NCI-H2107 treated with DMSO at 0.1 percent for 48 hours (cell line): ENCODE measurements around the gene LRFN3.
A peak's percentile ranks its signal among the peaks of the same experiment; 100 is the strongest.
"Not testable (repeated sequence)": the region's sequence is repeated elsewhere in the genome, so short reads cannot be mapped to it uniquely, and the experiment has no call there.

ENCODE experiments used
- DNase-seq: peaks from one replicate; lab custom pipeline; 2025; ENCODE audit not compliant: unreplicated experiment; lab: John Stamatoyannopoulos, UW

LRFN3 gene

GRCh38 chr19:35935911-35936737 lies at the start of gene LRFN3:
TSS of gene LRFN3 (plus strand) at chr19:35936374. CDS start at chr19:35939426, 3,052 bp downstream.
- DNase-seq = peak; percentile 35

DNA sequence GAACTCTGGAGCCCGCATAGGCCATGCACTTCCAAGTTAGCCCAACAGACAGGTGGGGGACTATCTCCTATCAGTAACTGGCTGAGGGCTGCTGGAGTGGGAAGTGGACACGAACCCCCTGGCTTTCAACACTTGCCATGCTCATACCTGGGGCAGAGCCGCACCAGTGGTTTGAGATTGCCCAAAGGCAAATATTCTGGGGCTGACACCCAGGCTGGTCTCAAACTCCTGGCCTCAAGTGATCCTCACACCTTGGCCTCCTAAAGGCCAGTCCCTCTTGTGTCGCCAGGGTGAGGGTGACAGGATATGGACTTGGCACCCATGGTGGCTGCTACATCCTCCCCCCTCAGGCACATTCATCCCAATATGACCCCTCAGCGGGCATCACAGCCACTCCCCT lies 49.0 kb upstream of the LRFN3 start:
- DNase-seq = no peak

GRCh38 chr19:35888398-35888797 lies 47.8 kb upstream of the LRFN3 start:
- no peak for DNase-seq

DNA sequence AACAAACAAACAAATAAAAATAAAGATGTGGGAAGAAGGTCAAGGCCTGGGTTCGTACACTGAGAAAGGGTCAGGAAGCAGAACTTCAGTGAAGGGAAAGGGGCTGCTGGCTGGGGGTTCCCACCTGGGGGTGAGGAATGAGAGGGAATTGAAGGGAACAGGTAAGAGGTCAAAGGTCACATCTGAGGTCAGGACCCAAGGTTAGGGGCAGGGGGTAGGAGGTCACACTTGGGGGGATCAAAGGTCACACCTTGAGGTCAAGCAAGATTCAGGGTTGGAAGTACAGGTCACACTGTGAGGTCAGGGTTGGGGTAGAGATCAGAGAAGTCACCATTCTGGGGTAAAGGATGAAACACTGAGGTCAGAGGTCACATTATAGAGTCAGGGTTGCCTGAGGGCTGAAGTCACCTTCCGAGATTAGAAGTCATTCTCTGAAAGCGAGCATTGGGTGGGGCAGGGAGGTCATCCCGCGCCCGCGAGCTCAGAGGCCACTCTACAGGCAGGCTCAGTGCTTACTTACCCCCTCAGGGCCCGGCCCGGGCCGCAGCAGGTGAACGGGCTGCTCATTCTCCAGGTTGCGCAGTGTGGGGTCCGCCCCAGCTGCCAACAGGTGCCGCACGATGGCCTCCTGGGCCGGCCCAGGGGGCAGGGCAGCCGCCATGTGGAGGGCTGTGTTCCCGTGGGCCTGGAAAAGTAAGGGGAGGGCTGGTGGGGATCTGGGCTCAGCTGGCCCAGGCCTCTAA lies 46.6 kb upstream of the LRFN3 start:
- no peak for DNase-seq

DNA sequence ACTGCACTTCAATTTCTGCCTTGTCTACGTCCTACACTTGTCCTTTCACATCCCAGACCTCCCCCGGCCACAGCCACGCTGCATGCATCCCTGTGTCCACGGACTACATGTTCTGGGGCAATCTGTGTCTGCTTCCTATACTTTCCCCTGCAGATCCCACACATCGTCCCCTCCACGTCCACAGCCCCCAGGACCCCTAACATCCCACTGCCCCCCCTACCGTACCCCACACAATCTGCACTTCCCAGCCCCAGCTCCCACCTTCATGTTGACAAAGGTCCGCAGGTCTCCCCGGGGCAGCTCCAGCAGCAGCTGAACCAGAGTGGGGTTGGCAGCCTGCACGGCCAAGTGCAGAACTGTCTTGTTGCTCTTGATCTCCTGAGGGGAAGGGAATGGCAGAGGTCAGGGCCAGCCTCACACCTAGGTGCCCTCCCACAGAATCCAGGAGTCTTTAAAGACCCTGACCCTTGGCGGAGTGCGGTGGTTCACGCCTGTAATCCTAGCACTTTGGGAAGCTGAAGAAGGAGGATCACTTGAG lies 46.0 kb upstream of the LRFN3 start:
- no peak for DNase-seq

GRCh38 chr19:35891819-35892218 lies 44.4 kb upstream of the LRFN3 start:
- DNase-seq = not testable (repeated sequence)

DNA sequence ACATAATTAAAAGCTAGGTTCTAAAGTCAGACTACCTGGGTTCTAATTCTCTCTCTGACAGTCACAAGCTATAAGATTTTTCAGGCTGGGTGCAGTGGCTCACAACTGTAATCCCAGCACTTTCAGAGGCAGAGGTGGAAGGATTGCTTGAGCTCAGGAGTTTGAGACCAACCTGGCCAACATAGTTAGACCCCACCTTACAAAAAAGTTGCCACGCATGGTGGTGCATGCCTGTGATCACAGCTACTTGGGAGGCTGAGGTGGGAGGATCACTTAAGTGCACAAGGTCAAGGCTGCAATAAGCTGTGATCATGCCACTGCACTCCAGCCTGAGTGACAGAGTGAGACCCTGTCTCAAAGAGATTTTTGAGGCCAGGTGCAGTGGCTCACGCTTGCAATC lies 41.8 kb upstream of the LRFN3 start:
- DNase-seq = no peak

GRCh38 chr19:35895911-35896642 lies 40.1 kb upstream of the LRFN3 start:
- no peak for DNase-seq

DNA sequence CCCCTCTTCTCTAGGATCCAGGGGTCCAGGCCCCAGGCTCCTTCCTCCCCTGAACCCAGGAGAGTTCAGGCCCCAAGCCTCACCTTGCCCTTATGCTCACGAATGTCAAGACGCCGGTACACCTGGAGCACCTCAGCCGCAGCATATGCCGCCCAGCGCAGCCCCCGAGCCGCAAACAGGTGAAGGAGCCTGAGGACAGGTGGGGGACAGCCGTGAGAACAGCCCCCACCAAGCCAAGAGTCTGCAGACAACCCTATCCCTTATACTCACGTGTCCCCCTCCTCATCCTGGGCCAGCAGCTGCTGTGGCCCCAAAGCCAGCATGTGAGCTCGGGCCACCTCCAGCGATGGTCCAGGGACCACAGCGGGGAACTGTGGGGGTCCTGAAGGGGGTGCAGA lies 39.5 kb upstream of the LRFN3 start:
- no peak for DNase-seq

DNA sequence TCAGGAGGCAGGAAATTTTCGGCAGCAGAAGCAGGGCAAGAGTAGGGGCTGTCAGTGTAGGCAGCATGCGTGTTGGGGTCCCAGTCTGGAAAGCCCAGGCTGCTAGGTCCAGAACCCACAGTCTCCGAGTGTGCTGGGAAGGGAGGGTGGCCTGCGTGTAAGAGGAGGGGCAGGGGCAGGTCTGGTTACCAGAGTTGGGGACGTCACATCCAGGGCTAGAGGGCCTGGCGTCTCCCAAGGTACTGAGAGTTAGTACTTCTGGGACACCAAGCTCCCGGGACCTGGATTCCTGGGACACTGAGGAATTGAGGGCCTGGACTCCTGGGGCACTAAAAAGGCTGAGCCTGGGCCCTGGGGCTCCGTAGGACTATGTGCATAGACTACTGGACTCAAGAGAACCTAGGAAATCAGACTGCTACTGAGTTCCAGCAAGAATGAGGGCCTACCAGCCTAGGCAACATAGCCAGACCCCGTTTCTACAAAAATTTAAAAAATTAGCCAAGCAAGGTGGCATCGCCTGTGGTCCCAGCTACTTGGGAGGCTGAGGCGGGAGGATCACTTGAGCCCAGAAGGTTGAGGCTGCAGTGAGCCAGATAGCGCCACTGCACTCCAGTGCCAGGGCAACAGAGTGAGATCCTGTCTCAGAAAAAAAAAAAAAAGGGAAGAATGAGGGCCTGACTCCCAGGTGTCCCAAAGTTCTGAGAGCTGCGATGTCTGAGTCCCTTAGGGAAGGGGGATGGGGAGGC lies 38.3 kb upstream of the LRFN3 start:
- no peak for DNase-seq

DNA sequence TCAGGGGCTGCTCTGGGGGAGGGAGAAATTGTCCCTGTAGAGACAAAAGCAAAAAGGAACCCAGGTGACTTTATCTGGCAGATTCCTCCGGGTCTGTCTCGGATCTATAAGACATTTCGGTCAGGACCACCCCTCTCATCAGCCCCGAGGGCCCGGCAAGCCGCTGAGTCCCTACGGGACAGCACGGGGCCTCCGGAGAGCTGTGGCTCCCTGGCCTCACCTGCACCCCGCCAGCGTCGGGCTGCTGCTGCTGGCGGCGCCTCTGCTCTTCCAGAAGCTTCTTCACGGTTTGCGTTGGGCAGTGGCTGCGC lies 37.7 kb upstream of the LRFN3 start:
- no peak for DNase-seq

GRCh38 chr19:35899547-35900214 lies 36.5 kb upstream of the LRFN3 start:
- peak; percentile 10 for DNase-seq

- DNase-seq = no peak
These were observed 35.0 kb upstream of the LRFN3 start for GRCh38 chr19:35901055-35901644.

GRCh38 chr19:35901854-35902661 lies 34.1 kb upstream of the LRFN3 start, which contains the start of gene HCST:
TSS of gene HCST (plus strand) at chr19:35902529. CDS start at chr19:35902594, 65 bp downstream.
- no peak for DNase-seq

DNA sequence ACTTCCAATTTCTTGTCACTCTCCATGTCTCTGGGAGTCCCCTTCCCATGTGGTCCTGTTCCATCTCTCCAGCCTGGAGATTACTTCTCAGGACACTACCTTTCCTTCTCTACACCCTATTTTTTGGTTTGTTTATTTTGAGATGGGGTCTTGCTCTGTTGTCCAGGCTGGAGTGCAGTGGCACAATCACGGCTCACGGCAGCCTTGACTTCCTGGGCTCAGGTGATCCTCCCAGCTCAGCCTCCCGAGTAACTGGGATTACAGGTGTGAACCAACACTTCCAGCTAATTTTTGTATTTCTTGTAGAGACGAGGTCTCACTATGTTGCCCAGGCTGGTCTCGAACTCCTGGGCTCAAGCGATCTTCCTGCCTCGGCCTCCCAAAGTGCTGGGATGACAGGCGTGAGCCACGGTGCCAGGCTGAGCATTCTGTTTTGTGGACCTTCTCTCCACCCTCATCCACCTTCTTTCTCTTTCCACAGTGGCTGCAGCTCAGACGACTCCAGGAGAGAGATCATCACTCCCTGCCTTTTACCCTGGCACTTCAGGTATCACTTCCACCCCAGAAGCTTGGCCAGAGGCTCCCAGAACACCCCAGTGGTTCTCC lies 33.2 kb upstream of the LRFN3 start:
- DNase-seq = no peak

GRCh38 chr19:35903550-35904179 lies 32.5 kb upstream of the LRFN3 start:
- peak; percentile 18 for DNase-seq

DNA sequence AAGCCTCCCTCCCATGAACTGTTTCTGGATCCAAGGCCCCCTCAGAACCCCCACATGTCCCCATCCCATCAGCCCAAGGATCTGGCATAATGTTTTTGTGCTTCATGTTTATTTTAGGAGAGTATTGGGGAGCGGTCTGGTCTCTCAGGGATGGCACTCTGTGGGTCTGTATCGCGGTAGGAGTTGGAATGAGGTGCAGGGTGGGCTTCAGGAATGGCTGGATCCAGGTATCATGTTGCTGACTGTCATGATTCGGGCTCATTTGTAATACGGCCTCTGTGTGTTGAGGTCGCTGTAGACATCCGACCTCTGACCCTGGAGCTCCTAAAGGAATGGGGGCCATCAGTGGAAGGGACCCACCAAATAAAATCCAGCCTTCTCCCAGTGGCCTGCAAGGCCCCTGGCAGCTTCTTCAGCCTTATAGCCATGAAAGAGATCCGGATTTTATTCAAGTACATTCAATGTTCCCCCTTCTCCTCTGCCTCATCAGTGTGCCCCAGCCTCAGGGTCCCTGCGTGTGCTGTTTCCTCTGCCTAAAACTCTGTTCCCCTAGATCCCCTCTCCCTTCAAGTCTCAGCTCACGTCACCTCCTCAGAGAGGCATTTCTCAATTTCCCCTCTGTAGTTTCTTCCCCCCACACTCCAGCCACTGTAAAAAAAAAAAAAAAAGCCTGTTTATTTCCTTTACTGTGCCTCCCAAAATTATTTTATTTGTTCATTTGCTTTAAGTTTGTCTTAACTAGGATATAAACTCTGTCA lies 31.7 kb upstream of the LRFN3 start:
- DNase-seq = no peak
